Measurements from ENCODE around the gene VWA8. TPM values are rescaled to one million over a fixed set of nuclear protein-coding genes. Genes with fewer than 3 reads are reported as not detected.

VWA8 gene
- total and polyA plus RNA-seq, 2 donors, result 8.1 to 20.9 TPM

DNA sequence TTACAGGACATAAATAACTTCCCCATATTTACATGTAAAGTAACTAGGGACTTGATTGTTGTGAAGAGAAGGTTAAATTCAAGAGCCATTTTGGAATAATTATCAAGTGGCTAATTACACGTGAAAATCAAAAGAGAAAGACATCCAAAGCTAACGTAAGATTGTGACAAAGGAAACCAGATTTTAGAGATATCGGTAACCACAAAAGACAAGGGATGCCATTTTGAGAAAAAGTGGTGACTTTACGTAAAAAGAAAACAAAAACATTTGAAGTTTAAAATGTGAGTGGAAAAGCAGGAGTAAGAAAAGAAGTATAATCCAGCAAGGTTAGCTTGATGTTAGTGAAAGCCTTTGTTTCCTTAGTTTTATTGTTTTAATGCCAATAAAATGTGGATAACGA, 10.9 kb upstream of the VWA8 start:
- H3K4me3 ChIP-seq (ENCODE audit: low read length in 2 of 2), result no peak overlapping the region
- H3K9me3 ChIP-seq (ENCODE audit: control insufficient read depth in 2 of 2, insufficient read depth in 1 of 2, low read length in 1 of 2), result no peaks in the 10 kb centered on the region
- H3K27me3 ChIP-seq (ENCODE audit: control insufficient read depth in 2 of 2, insufficient read depth in 1 of 2, low read length in 1 of 2), result no peaks in the 10 kb centered on the region
- peaks cover 2 to 5% of the 10 kb centered on the region in 2 donors for H3K4me1 ChIP-seq (ENCODE audit: control insufficient read depth in 2 of 2, insufficient read depth in 2 of 2, low read length in 2 of 2)
- WGBS, result 38% methylated on average over 5 of the region's 5 CpGs
- DNase-seq (ENCODE audit: low read depth in 6 of 9, low spot score in 9 of 9), result peak in 4 of 9 donors; percentile 17 to 73 (median 34)
- H3K27ac ChIP-seq (ENCODE audit: low read depth in 1 of 2, low read length in 1 of 2), result no peak overlapping the region
- no peaks in the 10 kb centered on the region for H3K36me3 ChIP-seq (ENCODE audit: control insufficient read depth in 2 of 2, insufficient read depth in 2 of 2, low read length in 1 of 2)

GRCh38 chr13:41970918-41971317, 10.0 kb upstream of the VWA8 start:
- WGBS, result over 99% methylated on average over 2 of the region's 2 CpGs
- Histone ChIP-seq H3K9me3 (ENCODE audit: control insufficient read depth in 2 of 2, insufficient read depth in 1 of 2, low read length in 1 of 2) (no peaks in the 10 kb centered on the region), H3K4me3 (ENCODE audit: low read length in 2 of 2) (no peak overlapping the region), H3K27ac (ENCODE audit: low read depth in 1 of 2, low read length in 1 of 2) (no peak overlapping the region), H3K27me3 (ENCODE audit: control insufficient read depth in 2 of 2, insufficient read depth in 1 of 2, low read length in 1 of 2) (no peaks in the 10 kb centered on the region), H3K4me1 (ENCODE audit: control insufficient read depth in 2 of 2, insufficient read depth in 2 of 2, low read length in 2 of 2) (peaks cover 2 to 5% of the 10 kb centered on the region in 2 donors), H3K36me3 (ENCODE audit: control insufficient read depth in 2 of 2, insufficient read depth in 2 of 2, low read length in 1 of 2) (no peaks in the 10 kb centered on the region)
- DNase-seq (ENCODE audit: low read depth in 6 of 9, low spot score in 9 of 9), result no peak

DNA sequence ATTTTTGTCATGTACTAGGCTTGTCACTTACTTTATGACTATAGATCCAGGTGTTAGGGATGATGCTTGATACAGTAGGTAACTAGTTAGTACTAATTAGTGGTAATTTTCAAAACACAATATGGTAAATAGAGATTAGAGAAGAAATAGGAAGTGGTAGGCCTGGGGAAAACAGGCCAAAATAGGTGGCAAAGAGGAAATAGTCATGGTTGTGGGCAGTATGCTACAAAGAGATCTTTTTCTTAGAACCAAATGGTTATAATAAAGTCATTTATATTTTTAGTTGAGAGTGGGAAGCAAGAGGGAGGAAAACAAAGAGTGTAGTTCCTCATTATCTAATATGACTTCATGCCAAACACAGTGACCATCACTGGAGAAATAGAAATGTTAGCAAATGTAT, 9.1 kb upstream of the VWA8 start:
- H3K4me3 ChIP-seq (ENCODE audit: low read length in 2 of 2), result no peak overlapping the region
- H3K27me3 ChIP-seq (ENCODE audit: control insufficient read depth in 2 of 2, insufficient read depth in 1 of 2, low read length in 1 of 2), result no peaks in the 10 kb centered on the region
- H3K4me1 ChIP-seq (ENCODE audit: control insufficient read depth in 2 of 2, insufficient read depth in 2 of 2, low read length in 2 of 2), result peaks cover 2 to 5% of the 10 kb centered on the region in 2 donors
- H3K9me3 ChIP-seq (ENCODE audit: control insufficient read depth in 2 of 2, insufficient read depth in 1 of 2, low read length in 1 of 2), result no peaks in the 10 kb centered on the region
- no peak for DNase-seq (ENCODE audit: low read depth in 6 of 9, low spot score in 9 of 9)
- H3K36me3 ChIP-seq (ENCODE audit: control insufficient read depth in 2 of 2, insufficient read depth in 2 of 2, low read length in 1 of 2), result no peaks in the 10 kb centered on the region
- H3K27ac ChIP-seq (ENCODE audit: low read depth in 1 of 2, low read length in 1 of 2), result no peak overlapping the region

- DNase-seq (ENCODE audit: low read depth in 6 of 9, low spot score in 9 of 9), result no peak
- peaks cover 2 to 5% of the 10 kb centered on the region in 2 donors for H3K4me1 ChIP-seq (ENCODE audit: control insufficient read depth in 2 of 2, insufficient read depth in 2 of 2, low read length in 2 of 2)
- H3K9me3 ChIP-seq (ENCODE audit: control insufficient read depth in 2 of 2, insufficient read depth in 1 of 2, low read length in 1 of 2), result no peaks in the 10 kb centered on the region
- no peaks in the 10 kb centered on the region for H3K27me3 ChIP-seq (ENCODE audit: control insufficient read depth in 2 of 2, insufficient read depth in 1 of 2, low read length in 1 of 2)
- no peaks in the 10 kb centered on the region for H3K36me3 ChIP-seq (ENCODE audit: control insufficient read depth in 2 of 2, insufficient read depth in 2 of 2, low read length in 1 of 2)
- no peak overlapping the region for H3K27ac ChIP-seq (ENCODE audit: low read depth in 1 of 2, low read length in 1 of 2)
- 86% methylated on average over 4 of the region's 4 CpGs for WGBS
- H3K4me3 ChIP-seq (ENCODE audit: low read length in 2 of 2), result no peak overlapping the region
These were observed 8.2 kb upstream of the VWA8 start for GRCh38 chr13:41969072-41969471.

DNA sequence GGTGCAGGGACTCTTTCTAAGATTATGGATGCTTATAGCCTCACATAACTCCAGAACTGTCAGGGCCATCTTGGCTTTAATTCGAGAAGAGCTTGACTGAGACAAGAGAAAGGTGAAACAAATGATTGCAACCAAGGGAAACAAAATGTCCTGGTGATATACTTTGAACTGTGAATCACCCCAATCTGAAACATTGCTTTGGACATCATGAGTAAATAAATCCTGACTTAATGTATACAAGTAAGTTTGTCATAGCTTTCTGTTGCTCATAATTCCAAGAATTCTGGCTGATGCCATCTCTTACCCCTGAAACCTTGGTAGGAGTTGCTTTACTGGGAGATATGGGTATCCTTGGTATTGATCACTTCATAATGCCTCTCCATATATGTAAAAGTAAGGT, 5.8 kb upstream of the VWA8 start:
- Histone ChIP-seq H3K36me3 (ENCODE audit: control insufficient read depth in 2 of 2, insufficient read depth in 2 of 2, low read length in 1 of 2) (no peaks in the 10 kb centered on the region), H3K9me3 (ENCODE audit: control insufficient read depth in 2 of 2, insufficient read depth in 1 of 2, low read length in 1 of 2) (no peaks in the 10 kb centered on the region), H3K27me3 (ENCODE audit: control insufficient read depth in 2 of 2, insufficient read depth in 1 of 2, low read length in 1 of 2) (no peaks in the 10 kb centered on the region), H3K4me1 (ENCODE audit: control insufficient read depth in 2 of 2, insufficient read depth in 2 of 2, low read length in 2 of 2) (peaks cover 0 to 2% of the 10 kb centered on the region in 2 donors), H3K4me3 (ENCODE audit: low read length in 2 of 2) (no peak overlapping the region), H3K27ac (ENCODE audit: low read depth in 1 of 2, low read length in 1 of 2) (no peak overlapping the region)
- DNase-seq (ENCODE audit: low read depth in 6 of 9, low spot score in 9 of 9), result no peak
- WGBS, result 96% methylated on average over 1 of the region's 1 CpG

DNA sequence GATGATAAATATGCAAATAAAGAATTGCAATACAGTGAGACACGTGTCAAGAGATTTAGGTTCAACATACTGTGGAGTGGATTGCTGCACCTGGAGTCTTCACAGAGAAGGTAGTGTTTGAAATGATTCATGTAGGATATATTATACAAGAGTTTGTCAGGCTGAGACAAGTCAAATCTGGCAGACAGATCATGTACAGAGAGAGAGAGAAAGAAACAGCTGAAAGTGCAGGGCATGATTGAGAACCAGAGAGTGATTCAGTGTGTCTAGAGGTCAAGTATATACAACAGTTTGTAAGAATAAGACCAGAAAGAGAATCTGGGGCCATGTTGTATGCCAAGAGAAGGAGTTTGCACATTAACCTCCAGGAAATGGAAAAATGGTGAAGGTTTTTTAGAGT, 2.1 kb upstream of the VWA8 start:
- no peak overlapping the region for H3K4me3 ChIP-seq (ENCODE audit: low read length in 2 of 2)
- no peaks in the 10 kb centered on the region for H3K36me3 ChIP-seq (ENCODE audit: control insufficient read depth in 2 of 2, insufficient read depth in 2 of 2, low read length in 1 of 2)
- WGBS, result 92% methylated on average over 1 of the region's 1 CpG
- peaks cover 4 to 5% of the 10 kb centered on the region in 2 donors for H3K4me1 ChIP-seq (ENCODE audit: control insufficient read depth in 2 of 2, insufficient read depth in 2 of 2, low read length in 2 of 2)
- H3K9me3 ChIP-seq (ENCODE audit: control insufficient read depth in 2 of 2, insufficient read depth in 1 of 2, low read length in 1 of 2), result no peaks in the 10 kb centered on the region
- no peak for DNase-seq (ENCODE audit: low read depth in 6 of 9, low spot score in 9 of 9)
- no peak overlapping the region for H3K27ac ChIP-seq (ENCODE audit: low read depth in 1 of 2, low read length in 1 of 2)
- no peaks in the 10 kb centered on the region for H3K27me3 ChIP-seq (ENCODE audit: control insufficient read depth in 2 of 2, insufficient read depth in 1 of 2, low read length in 1 of 2)

GRCh38 chr13:41961466-41961760, 504 bp upstream of the VWA8 start:
- no peaks in the 10 kb centered on the region for H3K9me3 ChIP-seq (ENCODE audit: control insufficient read depth in 2 of 2, insufficient read depth in 1 of 2, low read length in 1 of 2)
- peak overlapping the region; percentile 71 to 99 for H3K4me3 ChIP-seq (ENCODE audit: low read length in 2 of 2)
- H3K27ac ChIP-seq (ENCODE audit: low read depth in 1 of 2, low read length in 1 of 2), result peak overlapping the region; percentile 6 to 90
- peaks cover 4 to 5% of the 10 kb centered on the region in 2 donors for H3K4me1 ChIP-seq (ENCODE audit: control insufficient read depth in 2 of 2, insufficient read depth in 2 of 2, low read length in 2 of 2)
- no peaks in the 10 kb centered on the region for H3K36me3 ChIP-seq (ENCODE audit: control insufficient read depth in 2 of 2, insufficient read depth in 2 of 2, low read length in 1 of 2)
- DNase-seq (ENCODE audit: low read depth in 6 of 9, low spot score in 9 of 9), result peak in 1 of 9 donors; percentile 35
- H3K27me3 ChIP-seq (ENCODE audit: control insufficient read depth in 2 of 2, insufficient read depth in 1 of 2, low read length in 1 of 2), result no peaks in the 10 kb centered on the region
- WGBS, result 64% methylated on average over 6 of the region's 6 CpGs

- Histone ChIP-seq H3K4me3 (ENCODE audit: low read length in 2 of 2) (peak overlapping the region; percentile 71 to 99), H3K9me3 (ENCODE audit: control insufficient read depth in 2 of 2, insufficient read depth in 1 of 2, low read length in 1 of 2) (no peaks in the 10 kb centered on the region), H3K36me3 (ENCODE audit: control insufficient read depth in 2 of 2, insufficient read depth in 2 of 2, low read length in 1 of 2) (no peaks in the 10 kb centered on the region), H3K4me1 (ENCODE audit: control insufficient read depth in 2 of 2, insufficient read depth in 2 of 2, low read length in 2 of 2) (peaks cover 4 to 5% of the 10 kb centered on the region in 2 donors), H3K27me3 (ENCODE audit: control insufficient read depth in 2 of 2, insufficient read depth in 1 of 2, low read length in 1 of 2) (no peaks in the 10 kb centered on the region), H3K27ac (ENCODE audit: low read depth in 1 of 2, low read length in 1 of 2) (peak overlapping the region in 1 of 2 donors; percentile 81)
- peak in 1 of 9 donors; percentile 39 for DNase-seq (ENCODE audit: low read depth in 6 of 9, low spot score in 9 of 9)
- 30% methylated on average over 9 of the region's 9 CpGs for WGBS
These were observed 685 bp downstream of the VWA8 start for GRCh38 chr13:41960211-41960636.

- H3K27ac ChIP-seq (ENCODE audit: low read depth in 1 of 2, low read length in 1 of 2), result no peak overlapping the region
- H3K4me1 ChIP-seq (ENCODE audit: control insufficient read depth in 2 of 2, insufficient read depth in 2 of 2, low read length in 2 of 2), result peaks cover 4% of the 10 kb centered on the region in 2 donors
- H3K27me3 ChIP-seq (ENCODE audit: control insufficient read depth in 2 of 2, insufficient read depth in 1 of 2, low read length in 1 of 2), result no peaks in the 10 kb centered on the region
- no peak for DNase-seq (ENCODE audit: low read depth in 6 of 9, low spot score in 9 of 9)
- no peak overlapping the region for H3K4me3 ChIP-seq (ENCODE audit: low read length in 2 of 2)
- H3K36me3 ChIP-seq (ENCODE audit: control insufficient read depth in 2 of 2, insufficient read depth in 2 of 2, low read length in 1 of 2), result no peaks in the 10 kb centered on the region
- H3K9me3 ChIP-seq (ENCODE audit: control insufficient read depth in 2 of 2, insufficient read depth in 1 of 2, low read length in 1 of 2), result no peaks in the 10 kb centered on the region
These were observed 4.6 kb downstream of the VWA8 start for GRCh38 chr13:41956272-41956671.

- H3K27me3 ChIP-seq (ENCODE audit: control insufficient read depth in 2 of 2, insufficient read depth in 1 of 2, low read length in 1 of 2), result no peaks in the 10 kb centered on the region
- no peak overlapping the region for H3K27ac ChIP-seq (ENCODE audit: low read depth in 1 of 2, low read length in 1 of 2)
- H3K4me3 ChIP-seq (ENCODE audit: low read length in 2 of 2), result no peak overlapping the region
- no peak for DNase-seq (ENCODE audit: low read depth in 6 of 9, low spot score in 9 of 9)
- peaks cover 2% of the 10 kb centered on the region in 2 donors for H3K4me1 ChIP-seq (ENCODE audit: control insufficient read depth in 2 of 2, insufficient read depth in 2 of 2, low read length in 2 of 2)
- H3K36me3 ChIP-seq (ENCODE audit: control insufficient read depth in 2 of 2, insufficient read depth in 2 of 2, low read length in 1 of 2), result no peaks in the 10 kb centered on the region
- no peaks in the 10 kb centered on the region for H3K9me3 ChIP-seq (ENCODE audit: control insufficient read depth in 2 of 2, insufficient read depth in 1 of 2, low read length in 1 of 2)
- WGBS, result 95% methylated on average over 5 of the region's 5 CpGs
These were observed 5.3 kb downstream of the VWA8 start for GRCh38 chr13:41955605-41956004.

Data from thymus (tissue), 11 donors.